BE2C (cell line): ENCODE measurements around the gene DUOX1.

Source experiments
- DNase-seq: peaks from one replicate; pipeline ENCODE4 v3.0.0-alpha.2; 2020
- H3K27me3 ChIP-seq: fragments of 250-450 bp; sonication (Bioruptor Pico); 2 replicates; pipeline ENCODE4 v1.5.1; 2020; ENCODE audit warnings: mild to moderate bottlenecking
- H3K36me3 ChIP-seq: fragments of 250-450 bp; sonication (Bioruptor Pico); 2 replicates; pipeline ENCODE4 v1.5.1; 2020; ENCODE audit warnings: mild to moderate bottlenecking
- H3K4me1 ChIP-seq: fragments of 250-450 bp; sonication (Bioruptor Pico); 2 replicates; pipeline ENCODE4 v1.5.1; 2020
- H3K4me3 ChIP-seq: 2 replicates; pipeline ENCODE4 v1.5.1; 2011; ENCODE audit warnings: low read depth, low read length
- H3K9me3 ChIP-seq: fragments of 250-450 bp; sonication (Bioruptor Pico); 2 replicates; pipeline ENCODE4 v1.5.1; 2020
- TF ChIP-seq, protein P1 (sequence below): IDR thresholded peaks from 2 replicates; pipeline ENCODE4 v1.5.1; 2012; ENCODE audit warnings: mild to moderate bottlenecking, low read depth, low read length

DUOX1 gene

DNA sequence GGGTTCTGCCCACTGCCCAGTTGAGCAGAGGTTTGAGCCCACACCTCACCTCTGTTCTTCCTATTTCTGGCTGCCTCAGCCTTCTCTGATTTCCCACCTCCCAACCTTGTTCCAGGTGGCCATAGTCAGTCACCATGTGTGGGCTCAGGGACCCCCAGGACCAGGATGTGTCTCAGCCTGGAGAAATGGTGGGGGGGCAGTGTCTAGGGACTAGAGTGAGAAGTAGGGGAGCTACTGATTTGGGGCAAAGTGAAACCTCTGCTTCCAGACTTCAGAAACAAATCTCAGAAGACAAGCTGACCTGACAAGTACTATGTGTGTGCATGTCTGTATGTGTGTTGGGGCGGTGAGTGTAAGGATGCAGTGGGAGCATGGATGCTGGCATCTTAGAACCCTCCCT, 35.1 kb downstream of the DUOX1 start:
- Histone ChIP-seq H3K4me1 (peaks cover 30% of the 10 kb centered on the region), H3K36me3 (peaks cover 11% of the 10 kb centered on the region), H3K9me3 (no peaks in the 10 kb centered on the region), H3K4me3 (no peak overlapping the region), H3K27me3 (no peaks in the 10 kb centered on the region)
- DNase-seq = no peak
- TF ChIP-seq, protein P1, sequence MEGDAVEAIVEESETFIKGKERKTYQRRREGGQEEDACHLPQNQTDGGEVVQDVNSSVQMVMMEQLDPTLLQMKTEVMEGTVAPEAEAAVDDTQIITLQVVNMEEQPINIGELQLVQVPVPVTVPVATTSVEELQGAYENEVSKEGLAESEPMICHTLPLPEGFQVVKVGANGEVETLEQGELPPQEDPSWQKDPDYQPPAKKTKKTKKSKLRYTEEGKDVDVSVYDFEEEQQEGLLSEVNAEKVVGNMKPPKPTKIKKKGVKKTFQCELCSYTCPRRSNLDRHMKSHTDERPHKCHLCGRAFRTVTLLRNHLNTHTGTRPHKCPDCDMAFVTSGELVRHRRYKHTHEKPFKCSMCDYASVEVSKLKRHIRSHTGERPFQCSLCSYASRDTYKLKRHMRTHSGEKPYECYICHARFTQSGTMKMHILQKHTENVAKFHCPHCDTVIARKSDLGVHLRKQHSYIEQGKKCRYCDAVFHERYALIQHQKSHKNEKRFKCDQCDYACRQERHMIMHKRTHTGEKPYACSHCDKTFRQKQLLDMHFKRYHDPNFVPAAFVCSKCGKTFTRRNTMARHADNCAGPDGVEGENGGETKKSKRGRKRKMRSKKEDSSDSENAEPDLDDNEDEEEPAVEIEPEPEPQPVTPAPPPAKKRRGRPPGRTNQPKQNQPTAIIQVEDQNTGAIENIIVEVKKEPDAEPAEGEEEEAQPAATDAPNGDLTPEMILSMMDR = no peak

- DNase-seq = no peak
- TF ChIP-seq, protein P1 = no peak
- H3K36me3 ChIP-seq = peaks cover 11% of the 10 kb centered on the region
- H3K4me3 ChIP-seq = no peak overlapping the region
- peaks cover 30% of the 10 kb centered on the region for H3K4me1 ChIP-seq
- H3K27me3 ChIP-seq = no peaks in the 10 kb centered on the region
- no peaks in the 10 kb centered on the region for H3K9me3 ChIP-seq
Observed at GRCh38 chr15:45165536-45165935, 35.7 kb downstream of the DUOX1 start.

DNA sequence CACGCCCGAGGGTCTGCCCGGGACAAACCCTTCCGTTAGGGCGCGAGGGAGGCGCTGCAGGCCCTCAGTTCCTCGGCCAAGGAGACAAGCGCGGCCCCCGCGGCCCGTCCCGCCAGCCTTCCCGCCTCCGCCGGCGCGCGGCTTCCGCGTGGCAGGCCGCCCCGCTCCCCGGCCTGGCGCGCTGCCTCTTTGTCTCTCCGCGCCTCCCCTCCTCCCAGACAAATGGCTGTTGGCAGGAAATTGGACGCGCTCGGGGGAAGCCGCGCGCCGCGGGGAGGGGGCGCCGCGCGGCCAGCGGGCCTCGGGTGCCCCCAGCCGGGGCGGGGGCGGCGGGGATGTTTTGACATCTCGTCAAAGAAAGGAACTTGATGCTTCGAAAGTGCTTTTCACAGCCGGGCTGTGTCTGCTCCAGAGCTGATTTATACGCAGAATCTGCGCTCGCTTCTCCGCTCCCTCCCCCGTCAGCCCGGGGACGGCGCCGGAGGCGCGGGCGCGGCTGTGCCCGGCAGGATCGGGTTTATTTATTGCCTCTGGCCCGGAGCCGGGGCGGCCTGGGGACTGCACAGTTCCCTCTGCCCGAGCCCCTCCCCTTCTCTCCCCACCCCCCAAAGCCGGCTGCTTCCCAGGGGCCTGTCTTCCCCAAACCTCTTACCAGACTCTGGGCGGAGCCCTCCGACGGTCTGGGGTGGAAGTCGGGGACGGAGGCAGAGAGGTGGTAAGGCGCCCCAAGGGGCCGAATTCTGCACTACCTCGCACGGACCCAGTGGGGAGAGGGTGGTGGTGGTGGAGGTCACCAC, 37.2 kb downstream of the DUOX1 start:
- Histone ChIP-seq H3K27me3 (no peaks in the 10 kb centered on the region), H3K4me3 (peak overlapping the region; percentile 41), H3K9me3 (no peaks in the 10 kb centered on the region), H3K36me3 (peaks cover 25% of the 10 kb centered on the region), H3K4me1 (peaks cover 43% of the 10 kb centered on the region)
- peak; percentile 85 for DNase-seq
- TF ChIP-seq, protein P1 = peak; percentile 47

- H3K9me3 ChIP-seq = no peaks in the 10 kb centered on the region
- no peak for DNase-seq
- TF ChIP-seq, protein P1 = no peak
- peaks cover 30% of the 10 kb centered on the region for H3K36me3 ChIP-seq
- H3K27me3 ChIP-seq = no peaks in the 10 kb centered on the region
- H3K4me3 ChIP-seq = peak overlapping the region; percentile 41; the same call in 1 of the 2 replicates
- H3K4me1 ChIP-seq = peaks cover 42% of the 10 kb centered on the region
Observed at GRCh38 chr15:45167631-45168205, 37.9 kb downstream of the DUOX1 start.

GRCh38 chr15:45168286-45168685, 38.5 kb downstream of the DUOX1 start:
- no peak for DNase-seq
- Histone ChIP-seq H3K36me3 (peaks cover 34% of the 10 kb centered on the region), H3K4me1 (peaks cover 42% of the 10 kb centered on the region), H3K4me3 (no peak overlapping the region), H3K27me3 (no peaks in the 10 kb centered on the region), H3K9me3 (no peaks in the 10 kb centered on the region)
- TF ChIP-seq, protein P1 = no peak; the same call in 1 of the 2 replicates
